Stomach smooth muscle (tissue), 2 donors: ENCODE data around the gene FNBP1.
"Not testable (repeated sequence)": the region's sequence is repeated elsewhere in the genome, so short reads cannot be mapped to it uniquely, and the experiment has no call there.

Experiments used
- H3K27ac ChIP-seq: one replicate; pipeline ENCODE4 v1.7.0; 2013; ENCODE audit warnings: mild to moderate bottlenecking, low read length, inconsistent platforms
- H3K27me3 ChIP-seq, 2 donors: one replicate each; pipeline ENCODE4 v1.7.0; 2013; ENCODE audit warnings: low read length in 2 of 2; ENCODE audit not compliant: insufficient read depth in 2 of 2, control insufficient read depth in 1 of 2
- H3K36me3 ChIP-seq, 2 donors: one replicate each; pipeline ENCODE4 v1.7.0; 2013; ENCODE audit warnings: low read length in 2 of 2; ENCODE audit not compliant: control insufficient read depth in 2 of 2, insufficient read depth in 2 of 2
- H3K4me1 ChIP-seq: one replicate; pipeline ENCODE4 v1.7.0; 2013; ENCODE audit warnings: low read length; ENCODE audit not compliant: control insufficient read depth, insufficient read depth
- H3K4me3 ChIP-seq, 2 donors: one replicate each; pipeline ENCODE4 v1.7.0; 2013; ENCODE audit warnings: low read length in 2 of 2
- H3K9ac ChIP-seq, 2 donors: one replicate each; pipeline ENCODE4 v1.7.0; 2013; ENCODE audit warnings: low read length in 2 of 2, mild to moderate bottlenecking in 1 of 2
- H3K9me3 ChIP-seq, 2 donors: one replicate each; pipeline ENCODE4 v1.7.0; 2013; ENCODE audit warnings: low read length in 2 of 2; ENCODE audit not compliant: control insufficient read depth in 2 of 2
- donor health status: healthy.
- donor health status: Pancreatic carcinoma.

FNBP1 gene

DNA sequence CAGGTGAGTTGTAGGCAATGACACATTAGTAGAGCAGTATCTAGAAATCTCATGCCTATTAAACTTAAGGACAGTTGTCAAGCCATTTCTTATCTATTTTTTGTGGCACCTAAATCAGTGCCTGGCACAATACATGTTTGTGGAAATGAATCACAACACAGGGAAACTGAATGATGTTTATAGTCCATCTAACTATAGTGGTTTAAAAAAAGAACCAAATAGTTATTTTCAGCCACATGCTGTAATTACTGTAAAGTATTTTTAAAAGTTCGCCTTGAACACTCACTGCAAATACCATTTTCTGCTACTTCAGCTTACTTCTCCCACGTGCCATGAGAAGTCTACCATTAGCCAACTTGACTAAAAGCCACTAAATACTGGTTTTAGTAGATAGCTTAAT lies 21.9 kb downstream of the FNBP1 start:
- H3K4me1 ChIP-seq = peaks cover 23% of the 10 kb centered on the region
- no peak overlapping the region for H3K9ac ChIP-seq
- no peak overlapping the region for H3K4me3 ChIP-seq
- H3K36me3 ChIP-seq = no peaks in the 10 kb centered on the region
- no peaks in the 10 kb centered on the region for H3K27me3 ChIP-seq
- no peaks in the 10 kb centered on the region for H3K9me3 ChIP-seq
- H3K27ac ChIP-seq = no peak overlapping the region

DNA sequence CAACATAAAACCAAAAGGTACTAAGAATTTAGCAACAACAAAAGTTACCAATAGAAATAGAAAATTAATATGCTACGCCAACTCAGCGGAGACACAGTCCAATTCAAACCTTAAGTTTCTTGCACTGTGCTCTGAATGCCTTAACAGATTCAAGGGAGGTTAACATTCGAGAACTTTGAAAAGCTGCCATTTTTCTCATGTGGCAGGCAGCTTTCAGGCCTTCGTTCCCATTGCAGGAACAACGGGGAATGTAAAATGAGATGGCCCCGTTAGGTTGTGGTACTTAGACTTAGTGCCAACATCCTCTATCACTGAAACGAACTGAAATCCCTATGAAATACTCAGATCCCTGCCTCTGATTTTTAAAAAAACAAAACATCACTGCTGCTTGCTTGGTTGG lies 22.4 kb downstream of the FNBP1 start:
- Histone ChIP-seq H3K36me3 (no peaks in the 10 kb centered on the region), H3K9me3 (no peaks in the 10 kb centered on the region), H3K27ac (peak overlapping the region; percentile 42), H3K4me3 (no peak overlapping the region), H3K9ac (no peak overlapping the region), H3K27me3 (no peaks in the 10 kb centered on the region), H3K4me1 (peaks cover 23% of the 10 kb centered on the region)

DNA sequence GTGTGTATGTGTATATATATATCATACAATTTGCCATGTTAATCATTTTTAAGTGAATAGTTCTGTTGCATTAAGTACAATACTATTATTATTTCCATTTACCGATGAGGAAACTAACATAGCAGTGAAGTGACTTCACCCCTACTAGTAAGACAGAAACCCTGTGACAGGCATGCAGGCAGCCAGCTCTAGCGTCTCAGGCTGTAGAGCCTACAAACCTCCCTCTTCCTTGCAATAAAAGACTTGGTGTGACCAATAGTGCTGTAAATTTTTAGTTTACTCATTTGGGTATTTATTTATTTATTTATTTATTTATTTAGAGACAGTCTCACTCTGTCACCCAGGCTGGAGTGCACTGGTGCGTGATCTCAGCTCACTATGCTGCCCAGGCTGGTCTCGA lies 24.7 kb downstream of the FNBP1 start:
- no peaks in the 10 kb centered on the region for H3K27me3 ChIP-seq
- H3K4me3 ChIP-seq = no peak overlapping the region
- H3K36me3 ChIP-seq = no peaks in the 10 kb centered on the region
- H3K9ac ChIP-seq = no peak overlapping the region
- no peaks in the 10 kb centered on the region for H3K9me3 ChIP-seq
- no peak overlapping the region for H3K27ac ChIP-seq
- peaks cover 17% of the 10 kb centered on the region for H3K4me1 ChIP-seq

DNA sequence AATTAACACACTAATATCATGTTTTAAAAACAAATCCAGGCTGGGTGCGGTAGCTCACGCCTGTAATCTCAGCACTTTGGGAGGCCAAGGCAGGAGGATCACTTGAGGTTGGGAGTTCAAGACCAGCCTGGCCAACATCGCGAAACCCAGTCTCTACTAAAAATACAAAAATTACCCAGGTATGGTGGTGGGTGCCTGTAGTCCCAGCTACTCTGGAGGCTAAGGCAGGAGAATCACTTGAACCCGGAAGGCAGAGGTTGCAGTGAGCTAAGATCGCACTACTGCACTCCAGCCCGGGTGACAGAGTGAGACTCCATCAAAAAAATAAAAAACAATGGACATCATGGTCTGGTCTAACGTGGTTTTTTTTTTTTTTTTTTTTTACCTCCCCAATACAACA lies 25.5 kb downstream of the FNBP1 start:
- Histone ChIP-seq H3K4me1 (peaks cover 13% of the 10 kb centered on the region), H3K27ac (peak overlapping the region; percentile 68)
- not testable (repeated sequence) for H3K9ac ChIP-seq, H3K36me3 ChIP-seq, H3K4me3 ChIP-seq, H3K27me3 ChIP-seq, H3K9me3 ChIP-seq

DNA sequence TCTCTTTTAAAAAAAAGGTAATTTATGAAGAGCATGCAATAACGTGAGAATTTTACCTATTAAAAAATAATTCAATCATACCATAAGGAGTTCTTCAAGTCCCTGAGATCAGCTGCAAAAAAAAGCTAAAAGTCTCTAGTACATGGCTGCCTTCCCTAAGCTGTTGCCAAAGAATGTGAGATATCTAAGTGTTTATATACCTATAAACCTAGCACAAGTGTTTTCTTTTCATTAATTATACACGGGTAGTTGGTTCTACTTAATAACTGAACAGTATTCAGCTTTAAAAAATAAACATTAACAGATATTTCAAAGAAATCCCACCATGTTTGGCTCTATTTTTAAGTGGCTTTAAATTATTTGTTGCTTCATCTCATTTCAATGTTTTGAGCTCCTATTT lies 25.9 kb downstream of the FNBP1 start:
- Histone ChIP-seq H3K27me3 (no peaks in the 10 kb centered on the region), H3K4me3 (no peak overlapping the region), H3K9ac (no peak overlapping the region), H3K9me3 (no peaks in the 10 kb centered on the region), H3K27ac (peak overlapping the region; percentile 68), H3K4me1 (peaks cover 13% of the 10 kb centered on the region), H3K36me3 (no peaks in the 10 kb centered on the region)

DNA sequence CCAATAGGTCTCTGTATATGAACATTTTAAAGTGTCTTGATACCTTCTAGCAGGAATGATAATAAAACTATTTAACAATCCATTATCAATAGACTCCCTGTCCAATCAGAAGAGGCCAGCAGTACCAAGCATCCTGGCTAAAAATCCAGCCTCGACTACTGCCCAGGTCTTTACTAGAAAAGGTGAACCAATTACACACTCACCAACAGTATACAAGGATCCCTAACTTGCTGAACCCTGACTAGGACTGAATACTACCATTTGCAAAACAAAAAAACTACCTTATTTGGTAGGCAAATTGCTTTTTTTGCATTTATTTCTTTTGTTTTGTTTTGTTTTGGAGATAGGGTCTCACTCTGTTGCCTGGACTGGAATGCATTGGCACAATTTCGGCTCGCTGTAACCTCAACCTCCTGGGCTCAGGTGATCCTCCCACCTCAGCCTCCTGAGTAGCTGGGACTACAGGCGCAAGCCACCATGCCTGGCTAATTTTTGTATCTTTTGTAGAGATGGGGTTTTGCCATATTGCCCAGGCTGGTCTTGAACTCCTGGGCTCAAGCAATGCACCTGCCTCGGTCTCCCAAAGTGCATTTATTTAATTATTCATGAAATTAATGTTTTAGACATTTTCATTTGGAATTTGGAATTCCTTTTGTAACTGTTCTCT lies 27.5 kb downstream of the FNBP1 start:
- Histone ChIP-seq H3K27ac (no peak overlapping the region), H3K27me3 (no peaks in the 10 kb centered on the region), H3K4me1 (peaks cover 15% of the 10 kb centered on the region)

DNA sequence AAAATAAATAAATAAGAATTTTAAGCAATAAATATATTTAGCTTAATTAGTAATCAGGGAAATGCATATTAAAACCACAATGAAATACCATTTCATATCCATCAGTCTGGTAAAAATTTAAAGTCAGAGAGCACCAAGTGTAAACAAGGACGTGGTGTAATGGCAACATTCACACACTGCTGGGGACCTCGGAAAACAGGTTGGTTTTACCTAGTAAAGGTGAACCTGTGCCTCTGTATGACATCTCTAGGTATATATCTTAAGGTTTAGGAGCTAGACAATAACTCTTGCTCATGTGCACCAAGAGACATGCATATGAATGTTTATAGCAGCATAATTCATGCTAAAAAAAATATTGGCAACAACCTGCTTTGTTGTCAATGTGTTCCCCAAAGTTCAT lies 29.7 kb downstream of the FNBP1 start:
- peaks cover 22% of the 10 kb centered on the region for H3K4me1 ChIP-seq
- peaks cover 0 to 2% of the 10 kb centered on the region in 2 donors for H3K36me3 ChIP-seq
- H3K4me3 ChIP-seq = no peak overlapping the region
- no peak overlapping the region for H3K9ac ChIP-seq
- H3K27ac ChIP-seq = peak overlapping the region; percentile 8
- H3K27me3 ChIP-seq = no peaks in the 10 kb centered on the region
- H3K9me3 ChIP-seq = peaks cover 0 to 3% of the 10 kb centered on the region in 2 donors

More for the DNA sequence above, 27.5 kb downstream of the FNBP1 start:
- H3K4me3 ChIP-seq = no peak overlapping the region
- H3K36me3 ChIP-seq = no peaks in the 10 kb centered on the region
- H3K9ac ChIP-seq = no peak overlapping the region
- peaks cover 0 to 3% of the 10 kb centered on the region in 2 donors for H3K9me3 ChIP-seq

DNA sequence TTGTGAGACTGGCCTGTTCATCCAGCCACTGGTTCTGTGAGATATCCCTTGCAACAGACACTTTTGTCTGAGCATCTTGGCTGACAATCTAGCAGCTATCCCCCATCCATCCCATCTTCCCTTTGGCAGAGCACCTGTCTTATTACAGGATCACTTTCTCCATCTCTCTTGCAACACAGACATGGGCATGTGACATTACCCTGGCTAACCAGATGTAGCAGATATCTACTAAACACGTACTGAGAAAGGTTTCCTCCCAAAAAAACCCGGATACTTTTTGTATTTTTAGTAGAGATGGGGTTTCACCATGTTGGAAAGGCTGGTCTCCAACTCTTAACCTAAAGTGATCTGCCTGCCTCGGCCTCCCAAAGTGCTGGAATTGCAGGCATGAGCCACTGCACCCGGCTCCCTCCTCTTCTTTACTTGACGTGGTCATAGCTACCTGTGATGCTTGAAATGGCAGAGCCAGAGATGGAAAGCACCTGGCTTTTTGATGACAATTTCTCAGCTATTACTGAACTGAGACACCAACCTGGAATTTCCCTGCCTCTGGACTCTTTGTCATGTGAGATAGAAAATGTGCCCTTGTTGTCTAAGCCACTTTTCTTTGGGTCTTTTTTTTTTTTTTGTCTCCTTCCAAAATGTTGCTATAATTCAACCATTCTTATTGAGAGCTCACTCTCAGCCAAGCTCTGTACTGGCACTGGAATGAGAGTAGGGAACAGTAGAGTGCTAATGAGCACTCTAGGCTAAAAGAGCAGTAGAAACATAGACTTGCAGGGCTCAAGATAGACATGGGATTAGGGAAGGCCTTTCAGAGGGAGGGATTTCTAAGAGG lies 32.6 kb downstream of the FNBP1 start:
- peaks cover 15% of the 10 kb centered on the region for H3K4me1 ChIP-seq
- peaks cover 0 to 3% of the 10 kb centered on the region in 2 donors for H3K9me3 ChIP-seq
- peak overlapping the region; percentile 24 for H3K27ac ChIP-seq

DNA sequence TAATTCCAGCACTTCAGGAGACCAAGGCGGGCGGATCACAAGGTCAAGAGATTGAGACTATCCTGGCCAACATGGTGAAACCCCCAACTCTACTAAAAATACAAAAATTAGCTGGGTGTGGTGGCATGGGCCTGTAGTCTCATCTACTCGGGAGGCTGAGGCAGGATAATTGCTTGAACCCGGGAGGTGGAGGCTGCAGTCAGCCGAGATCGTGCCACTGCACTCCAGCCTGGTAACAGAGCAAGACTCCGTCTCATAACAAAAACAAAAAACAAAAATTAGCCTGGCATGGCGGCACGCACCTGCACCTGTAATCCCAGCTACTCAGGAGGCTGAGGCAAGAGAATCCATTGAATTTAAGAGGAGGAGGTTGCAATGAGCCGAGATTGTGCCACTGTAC lies 33.4 kb downstream of the FNBP1 start:
- not testable (repeated sequence) for H3K27ac ChIP-seq, H3K9me3 ChIP-seq, H3K36me3 ChIP-seq, H3K4me3 ChIP-seq, H3K9ac ChIP-seq, H3K27me3 ChIP-seq
- peaks cover 15% of the 10 kb centered on the region for H3K4me1 ChIP-seq

More for the DNA sequence above, 32.6 kb downstream of the FNBP1 start:
- no peaks in the 10 kb centered on the region for H3K27me3 ChIP-seq
- no peak overlapping the region for H3K4me3 ChIP-seq
- no peak overlapping the region for H3K9ac ChIP-seq
- peaks cover 0 to 2% of the 10 kb centered on the region in 2 donors for H3K36me3 ChIP-seq

DNA sequence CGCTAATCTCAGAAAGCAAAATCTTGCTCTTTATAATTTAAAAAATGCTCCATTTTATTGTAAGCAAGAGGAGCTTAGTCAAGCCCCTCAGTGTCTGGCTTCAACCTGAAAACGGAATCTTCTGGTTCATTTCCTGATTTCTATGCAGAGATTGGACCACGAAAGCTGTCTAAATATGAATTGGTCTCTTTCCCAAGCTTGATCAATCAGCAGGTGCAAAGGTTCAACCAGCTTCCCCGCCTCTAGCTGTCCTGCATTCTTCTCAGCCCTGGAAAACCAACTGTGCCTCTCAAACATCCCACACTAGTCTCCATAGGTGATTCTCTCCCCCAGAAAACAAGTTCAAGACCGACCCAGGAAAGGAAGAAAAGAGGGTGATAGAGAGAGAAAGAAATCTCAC lies 34.5 kb downstream of the FNBP1 start:
- peak overlapping the region; percentile 12 for H3K27ac ChIP-seq

DNA sequence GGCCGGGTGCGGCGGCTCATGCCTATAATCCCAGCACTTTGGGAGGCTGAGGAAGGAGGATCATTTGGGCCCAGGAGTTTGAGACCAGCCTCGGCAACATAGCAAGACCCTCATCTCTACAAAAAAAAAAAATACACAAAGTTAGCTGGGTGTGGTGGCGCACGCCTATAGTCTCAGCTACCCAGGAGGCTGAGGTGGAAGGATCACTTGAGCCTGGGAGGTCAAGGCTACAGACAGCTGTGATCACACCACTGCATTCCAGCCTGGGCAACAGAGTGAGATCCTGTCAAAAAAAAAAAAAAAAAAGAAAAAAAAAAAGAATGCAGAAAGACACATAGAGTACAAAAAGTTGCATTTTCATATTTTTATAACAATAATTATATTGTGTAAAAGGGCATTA lies 36.0 kb downstream of the FNBP1 start:
- not testable (repeated sequence) for H3K36me3 ChIP-seq, H3K4me3 ChIP-seq, H3K27me3 ChIP-seq, H3K9me3 ChIP-seq, H3K27ac ChIP-seq, H3K4me1 ChIP-seq, H3K9ac ChIP-seq

More for the DNA sequence above, 34.5 kb downstream of the FNBP1 start:
- peaks cover 12% of the 10 kb centered on the region for H3K4me1 ChIP-seq
- H3K4me3 ChIP-seq = no peak overlapping the region
- peaks cover 0 to 4% of the 10 kb centered on the region in 2 donors for H3K36me3 ChIP-seq
- H3K27me3 ChIP-seq = no peaks in the 10 kb centered on the region
- peaks cover 0 to 3% of the 10 kb centered on the region in 2 donors for H3K9me3 ChIP-seq
- no peak overlapping the region for H3K9ac ChIP-seq
